Pancreas (tissue), 10 donors: ENCODE results near the gene C2CD4B. TPM values are rescaled to one million over a fixed set of nuclear protein-coding genes. Genes with fewer than 3 reads are reported as not detected.

ENCODE experiments used
- ATAC-seq, 4 donors: fragments of 200-7000 bp; cut with Tn5 transposase; one replicate each; pipeline versions ENCODE4 v1.8.0 to v1.9.1; 2020; ENCODE audit warnings: mild to moderate bottlenecking in 4 of 4, moderate library complexity in 4 of 4
- DNase-seq, 6 donors: peaks; one replicate each; pipeline ENCODE4 v3.0.0-alpha.2; 2020
- FAIRE-seq: peaks from 2 replicates; lab custom pipeline; 2012; peaks lifted over from hg19 to GRCh38; lab: Jason Lieb, UNC
- H3K27ac ChIP-seq, 4 donors: fragments of 200-600 bp; sonication (generic); 1 replicate in 3 of 4; 2 replicates in 1 of 4; pipeline versions ENCODE4 v1.5.0 to v1.8.0; 2020
- H3K27me3 ChIP-seq, 4 donors: fragments of 200-600 bp; one replicate each; pipeline ENCODE4 v1.8.0; 2021
- H3K36me3 ChIP-seq, 3 donors: fragments of 200-600 bp; sonication (generic) in 1 of 3; one replicate each; pipeline versions ENCODE4 v1.5.0 to v1.8.0; 2020 to 2021
- H3K4me1 ChIP-seq, 3 donors: fragments of 200-600 bp; one replicate each; pipeline ENCODE4 v1.8.0; 2021
- H3K4me3 ChIP-seq, 4 donors: fragments of 200-600 bp; sonication (generic) in 2 of 4; one replicate each; pipeline versions ENCODE4 v1.5.0 to v1.8.0; 2020 to 2021
- H3K9me3 ChIP-seq, 4 donors: fragments of 200-600 bp; one replicate each; pipeline ENCODE4 v1.8.0; 2021
- WGBS, 2 donors: extraction: QIAGEN DNeasy Blood & Tissue Kit; methylation state at CpG; one replicate each; pipeline ENCODE4 v1.1.7; 2013; 5-methylcytosine and 5-hydroxymethylcytosine counted together
- intact Hi-C, 3 donors: fragments of 100-400 bp; cut with DNase I; formaldehyde crosslinking; loops; one replicate each; pipeline versions ENCODE4 v1.11.1 to v1.14.2; 2022
- polyA plus RNA-seq, 2 donors: library from polyadenylated mRNA; stranded (reverse); fragments of 200-250 nt; gene quantifications; one replicate each; pipeline ENCODE4 v1.2.3, GENCODE V29; 2013
- total RNA-seq, 6 donors: library from RNA; stranded (reverse); fragmentation: NEBNext Ultra II Directional in 4 of 6; extraction: Animal tissue kit (Norgen Biotek cat#: 25700) in 4 of 6; gene quantifications; one replicate each; pipeline versions ENCODE4 v1.2.1 to v1.2.4, GENCODE V29; 2021 to 2023
- TF ChIP-seq, protein P1 (sequence below), 4 donors: fragments of 200-600 bp; sonication (generic) in 3 of 4; IDR thresholded peaks; one replicate each; pipeline versions ENCODE4 v1.5.0 to v1.8.0; 2021; ENCODE audit warnings: antibody characterized with exemption in 4 of 4
- donor health status: healthy with polysubstance abuse.
- donor health status: DM: no; HTN: no; CAD: no; lungs with moderate emphysema.
- donor health status: DM: no; HTN: no; CAD: no.
- donor health status: control.
- donor health status: control.
- donor health status: Bipolar disorder and iron deficiency.
- donor health status: DM: yes; HTN: yes; CAD: no.
- donor health status: DM: no; HTN: no; CAD: no.
- donor health status: DM: no; HTN: no; CAD: no.
- donor health status: DM: yes; HTN: yes; CAD: no.

Gene C2CD4B
- total and polyA plus RNA-seq, 8 donors = 25.1 to 167 (median 39.6) TPM

DNA sequence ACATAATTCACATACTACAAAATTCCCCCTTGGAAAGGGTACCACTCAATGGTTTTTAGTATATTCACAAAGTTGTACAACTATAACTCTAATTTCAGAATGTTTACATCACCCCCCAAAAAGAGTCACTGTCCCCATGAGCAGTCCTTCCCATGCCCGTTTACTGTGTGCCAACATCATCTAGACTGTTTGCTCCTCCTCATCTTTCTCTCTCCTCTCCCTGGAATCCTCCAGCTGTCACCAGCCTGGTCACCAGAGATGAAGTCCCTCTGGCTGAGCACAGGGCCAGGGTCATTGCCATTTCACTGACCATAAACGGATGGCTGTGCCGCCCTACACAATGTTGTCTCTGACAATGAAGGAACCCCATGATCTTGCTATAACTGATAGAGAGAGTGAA lies 45.2 kb downstream of the C2CD4B start:
- no peak for FAIRE-seq
- Histone ChIP-seq H3K4me1 (peaks cover 14 to 42% (median 27%) of the 10 kb centered on the region in 3 donors), H3K27ac (peak overlapping the region in 2 of 4 donors; percentile 66 to 76), H3K36me3 (no peaks in the 10 kb centered on the region), H3K27me3 (no peaks in the 10 kb centered on the region), H3K9me3 (no peaks in the 10 kb centered on the region), H3K4me3 (no peak overlapping the region)
- no peak for DNase-seq
- intact Hi-C loops = no loop called here
- no peak for ATAC-seq
- WGBS, 2 donors = 89 to 93% methylated on average over 3 of the region's 3 CpGs
- TF ChIP-seq, protein P1, sequence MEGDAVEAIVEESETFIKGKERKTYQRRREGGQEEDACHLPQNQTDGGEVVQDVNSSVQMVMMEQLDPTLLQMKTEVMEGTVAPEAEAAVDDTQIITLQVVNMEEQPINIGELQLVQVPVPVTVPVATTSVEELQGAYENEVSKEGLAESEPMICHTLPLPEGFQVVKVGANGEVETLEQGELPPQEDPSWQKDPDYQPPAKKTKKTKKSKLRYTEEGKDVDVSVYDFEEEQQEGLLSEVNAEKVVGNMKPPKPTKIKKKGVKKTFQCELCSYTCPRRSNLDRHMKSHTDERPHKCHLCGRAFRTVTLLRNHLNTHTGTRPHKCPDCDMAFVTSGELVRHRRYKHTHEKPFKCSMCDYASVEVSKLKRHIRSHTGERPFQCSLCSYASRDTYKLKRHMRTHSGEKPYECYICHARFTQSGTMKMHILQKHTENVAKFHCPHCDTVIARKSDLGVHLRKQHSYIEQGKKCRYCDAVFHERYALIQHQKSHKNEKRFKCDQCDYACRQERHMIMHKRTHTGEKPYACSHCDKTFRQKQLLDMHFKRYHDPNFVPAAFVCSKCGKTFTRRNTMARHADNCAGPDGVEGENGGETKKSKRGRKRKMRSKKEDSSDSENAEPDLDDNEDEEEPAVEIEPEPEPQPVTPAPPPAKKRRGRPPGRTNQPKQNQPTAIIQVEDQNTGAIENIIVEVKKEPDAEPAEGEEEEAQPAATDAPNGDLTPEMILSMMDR (IDR thresholded peaks at IDR 0.05) = no peak

- H3K4me1 ChIP-seq = peaks cover 10 to 39% (median 22%) of the 10 kb centered on the region in 3 donors
Observed at GRCh38 chr15:62119227-62119864, 45.7 kb downstream of the C2CD4B start.

DNA sequence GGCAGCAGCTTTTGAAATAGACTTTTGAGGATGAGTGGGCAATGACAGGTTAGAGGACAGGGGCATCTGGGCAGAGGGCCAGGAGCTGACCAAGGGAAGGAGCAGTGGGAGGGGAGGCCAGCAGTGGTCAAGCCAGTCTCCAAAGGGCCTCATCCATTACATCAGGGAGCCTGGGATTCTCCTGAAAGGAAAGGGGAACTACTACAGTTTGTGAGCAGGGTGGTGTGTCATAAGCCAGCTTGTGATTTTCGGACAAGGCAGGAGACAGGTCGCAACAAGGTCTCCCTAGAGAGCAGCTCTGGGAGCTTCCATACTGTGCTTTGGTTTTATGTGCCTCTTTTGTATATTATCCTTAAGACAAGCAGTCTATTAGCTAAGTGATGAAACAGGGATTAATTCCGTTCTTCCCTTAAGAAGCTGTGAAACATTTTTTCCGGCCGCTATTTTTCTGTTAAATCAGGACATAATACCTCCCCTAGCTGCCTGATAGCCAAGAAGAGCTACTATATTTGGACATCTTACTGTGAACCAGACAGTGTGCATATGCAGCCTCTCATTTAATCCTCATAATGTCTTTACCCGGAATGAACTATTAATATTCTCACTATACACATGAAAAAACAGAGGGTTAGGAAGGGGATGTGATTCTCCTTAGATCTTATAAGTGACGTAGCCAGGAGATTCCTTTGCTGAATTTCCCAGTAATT lies 46.4 kb downstream of the C2CD4B start:
- ATAC-seq = peak in 1 of 4 donors; percentile 6
- DNase-seq = peak in 1 of 6 donors; percentile 41
- no peak for FAIRE-seq
- TF ChIP-seq, protein P1 (IDR thresholded peaks at IDR 0.05) = no peak
- Histone ChIP-seq H3K4me3 (no peak overlapping the region), H3K36me3 (no peaks in the 10 kb centered on the region), H3K27ac (peak overlapping the region; percentile 35 to 76 (median 57)), H3K27me3 (no peaks in the 10 kb centered on the region), H3K9me3 (no peaks in the 10 kb centered on the region), H3K4me1 (peaks cover 7 to 34% (median 16%) of the 10 kb centered on the region in 3 donors)
- 83 to 88% methylated on average over 7 of the region's 7 CpGs for WGBS, 2 donors
- intact Hi-C loops = no loop called here

More at GRCh38 chr15:62119227-62119864, 45.7 kb downstream of the C2CD4B start:
- Histone ChIP-seq H3K4me3 (no peak overlapping the region), H3K36me3 (no peaks in the 10 kb centered on the region), H3K9me3 (no peaks in the 10 kb centered on the region), H3K27ac (peak overlapping the region; percentile 35 to 76 (median 57)), H3K27me3 (no peaks in the 10 kb centered on the region)
- TF ChIP-seq, protein P1 (IDR thresholded peaks at IDR 0.05) = no peak
- WGBS, 2 donors = 71 to 73% methylated on average over 7 of the region's 7 CpGs
- DNase-seq = peak in 1 of 6 donors; percentile 36
- no peak for FAIRE-seq
- intact Hi-C loops = no loop called here
- peak; percentile 61 to 83 (median 70) for ATAC-seq

DNA sequence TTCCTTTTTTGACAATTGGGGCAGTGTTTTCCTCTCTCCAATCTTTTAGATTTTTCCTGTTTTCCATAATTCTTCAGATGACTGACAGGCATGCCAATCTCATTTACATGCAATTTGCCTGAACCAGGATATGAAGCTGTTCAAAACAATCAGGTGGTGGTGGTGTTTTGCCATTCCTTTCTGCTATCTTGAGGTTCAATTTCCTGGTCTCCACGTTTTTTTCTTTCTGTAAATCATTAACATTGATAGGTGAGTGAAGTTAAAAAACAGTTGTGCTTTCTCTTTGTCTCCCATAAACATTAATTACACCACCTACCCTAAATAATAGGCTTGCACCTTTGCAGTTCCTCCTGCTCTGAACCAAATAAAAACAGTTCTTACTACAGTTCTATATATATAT lies 49.2 kb downstream of the C2CD4B start:
- 3 to 16% methylated on average over 1 of the region's 1 CpG for WGBS, 2 donors
- Histone ChIP-seq H3K4me1 (peaks cover 22 to 41% (median 26%) of the 10 kb centered on the region in 3 donors), H3K36me3 (no peaks in the 10 kb centered on the region), H3K9me3 (no peaks in the 10 kb centered on the region), H3K27ac (peak overlapping the region; percentile 6 to 82 (median 48)), H3K27me3 (no peaks in the 10 kb centered on the region), H3K4me3 (no peak overlapping the region)
- ATAC-seq (peak; percentile 39 to 64 (median 51)), FAIRE-seq (peak; percentile 51), DNase-seq (no peak)
- TF ChIP-seq, protein P1 (IDR thresholded peaks at IDR 0.05) = no peak
- intact Hi-C loops = no loop called here

Other genes starting within 250 kb of the C2CD4B start
- 10 to 100 TPM; 21.5 to 49.6 (median 31.0) TPM for gene VPS13C, start 104.8 kb downstream of the C2CD4B start, total RNA-seq
- 10 to 100 TPM in 1 of 2 donors, 1 to 10 TPM in 1; 8.8 to 20.1 TPM for gene VPS13C, start 104.8 kb downstream of the C2CD4B start, polyA plus RNA-seq
- 10 to 100 TPM in 1 of 6 donors, 1 to 10 TPM in 5; 1.2 to 16.1 (median 2.7) TPM for gene C2CD4A, start 98.3 kb downstream of the C2CD4B start, total RNA-seq
- gene C2CD4A, start 98.3 kb downstream of the C2CD4B start, polyA plus RNA-seq = 1 to 10 TPM; 2.2 to 3.5 TPM
- gene TLN2, start 225.3 kb upstream of the C2CD4B start, total RNA-seq = 1 to 10 TPM; 5.2 to 8.7 (median 6.1) TPM
- gene TLN2, start 225.3 kb upstream of the C2CD4B start, polyA plus RNA-seq = 1 to 10 TPM; 2.5 to 3.9 TPM